Measurements from ENCODE around the gene XYLT2.

Gene XYLT2

DNA sequence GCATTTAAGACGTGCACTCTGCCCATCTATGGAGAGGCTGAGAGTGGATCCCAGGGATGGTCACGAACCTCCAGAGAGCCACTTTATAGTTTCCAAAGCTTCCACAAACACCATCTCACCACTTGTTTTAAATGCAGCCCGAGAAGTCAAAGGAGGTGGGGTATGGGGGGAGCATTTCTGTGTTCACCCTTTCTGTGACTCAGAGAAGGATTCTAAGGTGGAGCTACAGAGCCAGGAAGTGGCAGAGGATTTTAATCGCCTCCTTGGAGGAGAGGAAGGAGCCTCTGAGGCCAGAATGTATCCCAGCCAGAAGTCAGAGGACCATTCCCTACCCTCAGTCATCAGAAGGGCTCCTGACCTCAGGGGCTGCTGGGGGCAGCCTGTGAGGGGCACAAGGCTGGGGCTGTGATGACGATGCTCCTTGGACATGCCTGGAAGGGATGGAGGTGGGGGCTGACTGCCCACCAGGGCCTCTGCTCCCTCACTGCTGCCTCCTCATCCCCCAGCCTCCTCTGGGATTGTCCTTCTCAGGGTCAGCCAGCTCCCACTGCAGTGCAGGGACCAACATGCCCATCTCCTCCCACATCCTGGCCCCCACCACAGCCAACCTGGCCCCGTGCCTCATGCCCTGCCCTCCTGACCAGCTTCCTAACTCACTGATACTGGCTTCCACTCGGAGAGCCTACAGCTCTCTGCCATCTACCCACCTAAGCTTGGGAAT, 2.8 kb downstream of the XYLT2 start:
- no peak for DNase-seq (ENCODE audit: low read depth in 2 of 2)

DNA sequence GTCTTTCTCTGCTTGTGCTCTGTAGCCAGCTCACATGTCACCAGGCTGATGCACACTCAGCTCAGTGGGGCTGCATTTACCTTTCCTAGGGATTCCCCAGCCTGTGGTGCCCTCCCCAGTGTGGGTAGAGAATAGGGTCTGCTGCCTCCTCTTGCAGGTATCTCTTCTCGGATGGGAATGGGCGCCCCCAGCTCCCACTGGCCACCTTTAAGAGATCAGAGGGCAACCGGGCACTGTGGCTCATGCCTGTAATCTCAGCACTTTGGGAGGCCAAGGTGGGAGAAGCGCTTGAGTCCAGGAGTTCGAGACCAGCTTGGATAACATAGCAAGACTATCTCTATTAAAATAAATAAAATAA, 3.3 kb downstream of the XYLT2 start:
- DNase-seq (ENCODE audit: low read depth in 2 of 2), result no peak

DNA sequence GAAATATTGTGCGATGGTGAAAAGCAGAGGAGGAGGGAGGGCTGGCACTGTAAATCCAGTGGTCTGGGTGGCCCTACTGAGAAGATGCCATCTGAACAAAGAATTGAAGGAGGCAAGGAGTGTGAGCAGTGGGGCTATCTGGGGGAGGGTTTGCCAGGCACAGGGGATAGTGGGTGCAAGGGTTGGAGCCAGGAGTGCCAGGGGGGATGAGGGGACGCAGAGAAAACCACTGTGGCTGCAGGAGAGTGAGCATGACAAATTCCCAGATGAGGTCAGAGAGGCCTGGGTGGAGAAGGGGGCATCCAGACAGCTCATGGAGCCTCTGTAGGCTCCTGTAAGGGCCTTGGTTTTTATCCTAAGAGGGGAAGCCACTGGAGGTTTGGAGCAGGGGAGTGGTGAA, 4.8 kb downstream of the XYLT2 start:
- no peak for DNase-seq (ENCODE audit: low read depth in 2 of 2)

DNA sequence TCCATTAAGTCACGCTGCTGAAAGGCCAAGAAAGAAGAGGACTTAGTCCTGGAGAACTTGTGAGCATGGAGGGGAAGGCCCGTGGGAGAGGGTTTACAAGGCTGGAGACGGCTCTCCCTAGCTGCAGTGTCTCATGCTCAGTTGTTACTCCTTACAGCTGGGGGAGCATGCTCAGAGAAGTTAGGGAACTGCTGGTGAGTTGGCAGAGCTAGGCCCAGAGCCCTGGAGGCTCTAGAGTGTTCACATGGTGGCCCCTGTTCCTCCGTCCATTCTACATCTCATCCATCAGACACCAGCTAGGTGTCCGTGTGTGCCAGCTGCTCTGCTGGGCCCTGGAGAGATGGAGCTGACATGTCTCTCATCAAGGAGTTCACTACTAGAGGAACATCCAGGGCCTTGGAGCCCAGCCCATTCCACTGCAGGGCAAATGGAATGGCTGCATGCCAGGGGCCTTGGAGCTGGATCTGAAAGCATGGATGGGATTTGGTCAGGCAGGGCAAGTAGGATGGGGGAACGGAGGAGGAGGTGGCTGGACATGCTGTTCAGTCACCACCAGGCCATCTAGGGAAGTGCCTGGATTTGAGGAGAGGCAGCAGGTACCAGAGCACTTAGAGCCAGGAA, 6.3 kb downstream of the XYLT2 start:
- no peak for DNase-seq (ENCODE audit: low read depth in 2 of 2)

DNA sequence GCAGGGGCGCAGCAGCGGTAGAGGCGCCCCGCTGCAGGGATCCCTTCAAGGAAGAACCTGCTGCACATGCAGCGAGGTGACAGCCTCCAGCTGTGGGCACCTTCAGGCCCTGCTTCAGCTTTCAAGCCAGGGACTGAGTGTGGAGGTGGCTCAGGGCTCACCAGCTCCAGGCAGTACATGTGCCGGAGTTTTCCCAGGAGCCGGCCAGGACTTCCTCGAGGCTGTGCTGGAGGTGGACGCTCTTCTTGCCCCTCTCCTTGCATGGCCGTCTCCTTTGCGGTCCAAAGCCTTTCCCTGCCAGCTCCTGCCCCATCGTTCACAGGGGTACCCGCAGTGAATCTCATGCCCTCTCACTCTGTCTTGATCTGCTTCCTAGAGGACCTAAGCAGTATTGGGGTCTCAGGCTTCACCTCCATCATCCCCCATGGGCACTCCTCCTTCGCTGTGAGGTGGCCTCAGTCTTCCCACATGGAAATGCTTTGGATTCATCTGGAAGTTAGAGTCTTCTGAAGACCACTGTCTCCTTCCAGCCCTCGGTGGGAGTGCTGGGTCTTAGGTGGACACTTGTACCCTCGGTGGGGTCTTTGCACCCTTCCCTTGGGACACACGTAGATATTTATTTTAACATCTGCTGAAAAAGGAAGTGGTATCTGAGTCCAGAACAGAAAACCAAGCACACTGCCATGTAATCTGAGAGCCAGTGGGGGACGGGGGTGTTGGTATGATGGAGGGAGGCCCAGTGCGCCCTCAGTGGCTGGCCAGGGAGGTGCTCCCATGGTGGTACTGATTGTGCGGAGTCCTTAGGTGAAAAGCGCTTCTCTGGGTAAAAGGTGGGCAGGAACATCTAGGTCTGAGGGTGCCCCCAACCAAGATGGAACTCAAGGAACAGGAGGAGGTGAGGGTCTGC, 7.0 kb downstream of the XYLT2 start:
- no peak for DNase-seq (ENCODE audit: low read depth in 2 of 2)

DNA sequence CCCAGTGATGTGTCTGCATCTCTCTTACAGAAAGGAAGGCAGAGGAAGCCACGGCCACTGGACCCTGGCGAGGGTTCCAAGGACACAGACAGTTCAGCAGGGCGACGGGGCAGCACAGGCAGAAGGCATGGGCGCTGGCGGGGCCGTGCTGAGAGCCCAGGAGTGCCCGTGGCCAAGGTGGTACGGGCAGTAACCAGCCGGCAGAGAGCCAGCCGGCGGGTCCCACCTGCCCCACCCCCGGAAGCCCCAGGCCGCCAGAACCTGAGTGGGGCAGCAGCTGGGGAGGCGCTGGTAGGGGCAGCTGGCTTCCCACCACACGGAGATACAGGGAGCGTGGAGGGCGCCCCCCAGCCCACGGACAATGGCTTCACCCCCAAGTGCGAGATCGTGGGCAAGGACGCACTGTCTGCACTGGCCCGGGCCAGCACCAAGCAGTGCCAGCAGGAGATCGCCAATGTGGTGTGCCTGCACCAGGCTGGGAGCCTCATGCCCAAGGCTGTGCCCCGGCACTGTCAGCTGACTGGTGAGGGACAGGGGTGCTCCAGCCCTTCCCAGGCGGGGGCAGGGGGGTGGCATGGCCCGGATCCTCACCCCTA, 7.8 kb downstream of the XYLT2 start:
- no peak for DNase-seq (ENCODE audit: low read depth in 2 of 2)

DNA sequence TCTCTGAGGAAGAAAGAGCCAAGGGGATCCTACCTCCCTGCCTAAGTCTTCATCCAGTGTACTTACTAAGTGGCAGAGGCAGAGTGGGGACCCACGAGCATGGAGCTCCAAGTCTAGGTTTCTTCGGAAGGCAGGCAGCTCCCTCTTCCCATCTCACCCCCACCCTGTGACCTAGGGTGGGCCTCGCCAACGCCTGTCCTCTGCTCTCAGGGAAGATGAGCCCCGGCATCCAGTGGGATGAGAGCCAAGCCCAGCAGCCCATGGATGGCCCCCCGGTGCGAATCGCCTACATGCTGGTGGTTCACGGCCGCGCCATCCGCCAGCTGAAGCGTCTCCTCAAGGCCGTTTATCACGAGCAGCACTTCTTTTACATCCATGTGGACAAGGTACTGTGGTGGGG, 8.3 kb downstream of the XYLT2 start:
- DNase-seq (ENCODE audit: low read depth in 2 of 2), result no peak

DNA sequence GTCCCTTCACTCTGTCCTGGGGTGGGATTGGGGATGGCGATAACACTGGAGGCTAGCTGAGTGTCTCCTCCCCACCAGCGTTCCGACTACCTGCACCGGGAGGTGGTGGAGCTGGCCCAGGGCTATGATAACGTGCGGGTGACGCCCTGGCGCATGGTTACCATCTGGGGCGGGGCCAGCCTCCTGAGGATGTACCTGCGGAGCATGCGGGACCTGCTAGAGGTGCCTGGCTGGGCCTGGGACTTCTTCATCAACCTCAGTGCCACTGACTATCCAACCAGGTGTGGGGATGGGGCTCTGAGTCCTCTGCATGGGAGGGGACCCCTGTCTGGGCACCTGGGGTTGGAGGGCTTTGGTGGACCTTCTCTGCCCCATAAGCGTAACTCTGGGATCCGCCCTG, 8.8 kb downstream of the XYLT2 start:
- DNase-seq (ENCODE audit: low read depth in 2 of 2), result no peak

DNA sequence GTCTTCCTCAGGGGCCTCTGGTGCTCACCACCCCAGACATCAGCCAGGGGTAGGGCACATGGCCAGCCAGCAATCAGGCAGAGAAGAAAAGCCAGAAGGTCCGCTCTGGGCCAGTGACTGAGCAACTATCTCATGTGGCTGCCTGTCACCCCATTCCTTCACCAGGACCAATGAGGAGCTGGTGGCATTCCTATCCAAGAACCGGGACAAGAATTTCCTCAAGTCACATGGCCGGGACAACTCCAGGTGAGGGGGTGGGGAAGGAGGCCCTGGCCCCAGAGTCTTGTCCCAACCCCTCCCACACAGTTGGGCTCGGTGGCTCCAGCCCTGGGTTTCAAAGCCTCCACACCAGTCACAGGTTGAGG, 9.4 kb downstream of the XYLT2 start:
- DNase-seq (ENCODE audit: low read depth in 2 of 2), result no peak

DNA sequence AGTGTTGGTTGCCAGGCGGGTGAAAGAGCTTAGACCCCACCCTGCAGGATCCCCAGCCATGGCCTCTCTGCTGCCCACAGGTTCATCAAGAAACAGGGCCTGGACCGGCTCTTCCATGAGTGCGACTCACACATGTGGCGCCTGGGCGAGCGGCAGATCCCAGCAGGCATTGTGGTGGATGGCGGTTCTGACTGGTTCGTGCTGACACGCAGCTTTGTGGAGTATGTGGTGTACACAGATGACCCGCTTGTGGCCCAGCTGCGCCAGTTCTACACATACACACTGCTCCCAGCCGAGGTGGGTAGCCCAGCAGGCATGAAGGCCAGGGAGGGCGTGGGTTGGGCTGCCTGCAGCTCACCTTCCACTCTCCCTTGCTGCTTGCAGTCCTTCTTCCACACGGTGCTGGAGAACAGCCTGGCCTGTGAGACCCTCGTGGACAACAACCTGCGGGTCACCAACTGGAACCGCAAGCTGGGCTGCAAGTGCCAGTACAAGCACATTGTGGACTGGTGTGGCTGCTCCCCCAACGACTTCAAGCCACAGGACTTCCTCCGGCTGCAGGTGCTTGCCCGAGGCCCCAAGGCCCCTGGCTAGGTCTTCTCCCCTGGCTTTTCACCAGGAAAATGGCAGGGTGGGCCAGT, 9.9 kb downstream of the XYLT2 start:
- DNase-seq (ENCODE audit: low read depth in 2 of 2), result no peak

DNA sequence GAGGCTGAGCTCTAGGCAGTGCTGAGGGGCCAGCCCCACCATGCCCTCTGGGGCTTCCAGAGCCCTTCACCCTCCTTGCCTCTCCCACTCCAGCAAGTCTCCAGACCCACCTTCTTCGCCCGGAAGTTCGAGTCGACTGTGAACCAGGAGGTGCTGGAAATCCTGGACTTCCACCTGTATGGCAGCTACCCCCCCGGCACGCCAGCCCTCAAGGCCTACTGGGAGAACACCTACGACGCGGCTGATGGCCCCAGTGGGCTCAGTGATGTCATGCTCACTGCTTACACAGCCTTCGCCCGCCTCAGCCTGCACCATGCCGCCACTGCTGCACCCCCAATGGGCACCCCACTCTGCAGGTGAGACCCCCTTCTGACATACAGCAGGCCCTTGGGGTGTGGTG, 10.5 kb downstream of the XYLT2 start:
- DNase-seq (ENCODE audit: low read depth in 2 of 2), result no peak

DNA sequence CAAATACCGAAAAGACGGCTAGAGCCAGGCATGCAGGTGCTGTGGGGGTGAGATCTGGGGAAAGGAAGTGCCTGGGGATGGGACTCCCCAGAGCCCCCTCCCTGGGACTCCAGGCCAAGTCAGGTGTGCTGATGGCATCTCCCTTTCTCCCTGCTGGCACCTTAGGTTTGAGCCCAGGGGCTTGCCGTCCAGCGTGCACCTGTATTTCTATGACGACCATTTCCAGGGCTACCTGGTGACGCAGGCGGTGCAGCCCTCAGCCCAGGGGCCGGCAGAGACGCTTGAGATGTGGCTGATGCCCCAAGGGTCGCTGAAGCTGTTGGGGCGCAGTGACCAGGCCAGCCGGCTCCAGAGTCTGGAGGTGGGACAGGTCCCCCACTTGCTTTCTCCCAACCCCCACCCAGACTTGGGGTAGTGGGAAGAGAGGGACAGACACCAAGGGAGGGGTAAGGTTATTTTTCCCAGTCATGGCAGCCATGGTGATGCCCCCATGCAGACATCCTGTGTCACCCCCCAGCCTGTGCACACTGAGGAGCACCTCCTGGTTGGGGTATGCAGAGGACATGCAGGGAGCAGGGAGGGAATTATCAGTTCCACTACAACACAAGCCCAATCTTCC, 11.1 kb downstream of the XYLT2 start:
- no peak for DNase-seq (ENCODE audit: low read depth in 2 of 2)

DNA sequence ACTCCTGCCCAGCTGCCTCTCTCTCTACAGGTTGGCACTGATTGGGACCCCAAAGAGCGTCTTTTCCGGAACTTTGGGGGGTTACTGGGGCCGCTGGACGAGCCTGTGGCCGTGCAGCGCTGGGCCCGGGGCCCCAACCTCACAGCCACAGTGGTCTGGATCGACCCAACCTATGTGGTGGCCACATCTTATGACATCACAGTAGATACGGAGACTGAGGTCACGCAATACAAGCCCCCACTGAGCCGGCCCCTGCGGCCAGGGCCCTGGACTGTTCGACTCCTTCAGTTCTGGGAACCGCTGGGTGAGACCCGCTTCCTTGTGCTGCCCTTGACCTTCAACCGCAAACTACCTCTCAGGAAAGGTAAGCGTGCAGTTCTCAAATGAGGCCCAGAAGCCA, 12.3 kb downstream of the XYLT2 start:
- DNase-seq (ENCODE audit: low read depth in 2 of 2), result no peak

DNA sequence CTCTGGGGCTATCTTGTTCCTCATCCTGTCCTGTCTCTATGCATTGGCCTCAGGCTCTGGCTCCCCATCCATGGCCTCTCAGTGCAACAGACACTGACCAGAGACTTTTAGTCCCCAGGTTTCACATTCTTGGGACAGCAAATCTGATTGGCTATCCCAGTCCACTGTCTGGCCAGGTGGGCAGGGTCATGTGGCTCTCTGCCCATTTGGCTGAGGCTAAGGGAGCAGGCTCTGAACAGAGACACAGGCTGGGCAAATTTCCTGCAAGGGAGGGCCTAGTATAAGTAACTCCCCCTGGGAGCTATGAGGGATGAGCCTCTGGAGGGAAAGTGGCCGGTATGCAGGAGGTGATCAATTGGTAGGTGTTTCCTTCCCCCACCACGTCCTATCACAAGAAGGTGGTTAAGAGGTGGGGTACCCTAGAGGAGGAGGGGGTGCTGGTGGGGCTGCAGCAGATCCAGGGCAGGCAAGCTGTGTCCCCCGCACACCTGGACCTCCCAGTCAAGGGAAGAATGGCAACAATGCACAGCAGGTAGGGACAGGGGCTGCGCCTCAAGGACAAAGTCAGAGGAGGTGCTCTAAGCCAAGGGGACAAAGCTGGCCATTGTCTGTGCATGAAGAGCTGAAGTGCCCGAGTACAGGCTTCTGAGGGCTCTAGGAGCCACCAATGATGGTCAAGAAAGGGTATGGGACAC, 13.2 kb downstream of the XYLT2 start:
- DNase-seq (ENCODE audit: low read depth in 2 of 2), result no peak

DNA sequence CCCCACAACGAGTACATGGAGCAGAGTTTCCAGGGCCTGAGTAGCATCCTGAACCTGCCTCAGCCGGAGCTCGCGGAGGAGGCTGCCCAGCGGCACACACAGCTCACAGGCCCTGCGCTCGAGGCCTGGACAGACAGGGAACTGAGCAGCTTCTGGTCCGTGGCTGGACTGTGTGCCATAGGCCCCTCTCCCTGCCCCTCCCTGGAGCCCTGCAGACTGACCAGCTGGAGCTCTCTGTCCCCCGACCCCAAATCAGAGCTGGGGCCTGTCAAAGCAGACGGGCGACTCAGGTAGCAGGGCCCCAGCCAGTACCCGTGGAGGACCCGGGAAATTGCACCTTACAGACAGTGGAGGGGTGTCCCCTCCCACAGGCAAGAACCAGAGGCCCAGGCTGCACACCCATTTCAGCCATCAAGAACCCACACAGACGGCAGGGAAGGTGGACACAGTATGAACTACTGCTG, 14.1 kb downstream of the XYLT2 start:
- DNase-seq (ENCODE audit: low read depth in 2 of 2), result no peak

DNA sequence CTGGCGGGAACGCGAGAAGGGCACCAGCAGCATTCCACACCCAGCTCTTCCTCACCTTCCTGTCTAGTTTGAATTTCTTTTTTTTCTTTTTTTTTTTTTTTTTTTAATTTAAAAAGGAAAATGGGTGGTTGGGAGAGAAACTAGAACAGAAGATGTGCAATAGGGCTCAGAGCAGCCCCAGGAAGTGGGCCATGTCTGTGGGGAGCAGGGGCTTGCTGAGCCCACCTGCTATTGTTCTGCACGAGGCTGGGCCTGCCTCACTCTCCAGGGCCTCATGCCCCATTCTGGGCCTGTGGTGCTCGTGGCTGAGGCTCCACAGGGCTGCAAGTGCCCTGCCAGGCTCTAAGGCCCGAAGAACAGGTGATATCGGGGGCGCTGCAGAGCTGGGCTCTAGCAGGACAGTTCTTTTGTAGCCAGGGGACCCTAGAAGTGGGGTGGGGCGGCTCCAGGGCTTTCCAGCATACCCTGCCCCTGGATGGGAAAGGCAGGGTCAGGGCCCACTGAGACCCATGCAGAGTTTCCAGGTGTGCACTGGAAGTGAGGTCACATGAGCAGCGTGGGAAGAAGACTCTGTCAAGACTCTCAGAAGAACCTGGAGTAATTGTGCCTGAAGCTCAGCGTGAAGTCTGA, 14.7 kb downstream of the XYLT2 start:
- no peak for DNase-seq (ENCODE audit: low read depth in 2 of 2)

DNA sequence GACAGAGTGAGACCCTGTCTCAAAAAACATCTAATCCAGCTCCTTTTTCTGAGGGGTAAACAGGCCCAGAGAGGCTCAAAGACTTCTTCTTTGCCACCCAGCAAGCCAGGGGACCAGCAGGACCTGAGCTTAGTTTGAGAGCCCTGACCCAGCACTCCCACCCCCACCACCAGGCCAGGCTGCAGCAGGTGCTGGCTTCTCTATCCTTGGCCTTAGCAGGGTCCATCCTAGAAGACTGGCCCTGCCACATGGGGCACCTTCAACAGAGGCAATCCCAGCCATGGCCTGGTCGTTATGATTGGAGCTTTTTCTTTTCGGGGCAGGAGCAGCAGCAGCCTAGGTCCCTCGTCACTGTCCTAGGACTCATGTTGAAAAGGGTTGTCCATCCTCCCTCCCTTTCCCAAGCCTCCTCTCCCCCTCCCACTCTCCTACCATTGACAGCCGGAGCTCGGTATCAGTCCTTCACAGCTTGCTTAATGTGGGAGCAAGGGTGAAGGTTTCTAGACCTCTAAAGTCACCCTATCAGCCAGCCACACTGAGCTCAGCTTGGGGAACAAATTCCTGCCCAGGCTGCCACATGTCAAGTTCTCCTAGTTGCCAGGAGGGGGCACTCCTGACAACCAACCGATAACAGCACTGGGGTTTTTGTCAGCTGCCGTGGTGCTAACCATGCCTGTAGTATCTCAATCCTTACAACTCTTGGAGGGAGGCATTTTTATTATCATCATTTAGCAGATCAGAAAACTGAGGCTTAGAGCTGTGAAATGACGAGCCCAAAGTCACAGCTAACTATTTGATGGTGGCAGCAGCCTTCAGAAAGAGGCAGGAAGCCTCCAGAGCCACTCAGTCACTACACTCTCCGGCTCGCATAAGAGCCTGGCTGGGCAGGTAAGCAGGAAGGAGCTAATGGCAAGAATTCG, 15.9 kb downstream of the XYLT2 start:
- peak; percentile 37 for DNase-seq (ENCODE audit: low read depth in 2 of 2)

DNA sequence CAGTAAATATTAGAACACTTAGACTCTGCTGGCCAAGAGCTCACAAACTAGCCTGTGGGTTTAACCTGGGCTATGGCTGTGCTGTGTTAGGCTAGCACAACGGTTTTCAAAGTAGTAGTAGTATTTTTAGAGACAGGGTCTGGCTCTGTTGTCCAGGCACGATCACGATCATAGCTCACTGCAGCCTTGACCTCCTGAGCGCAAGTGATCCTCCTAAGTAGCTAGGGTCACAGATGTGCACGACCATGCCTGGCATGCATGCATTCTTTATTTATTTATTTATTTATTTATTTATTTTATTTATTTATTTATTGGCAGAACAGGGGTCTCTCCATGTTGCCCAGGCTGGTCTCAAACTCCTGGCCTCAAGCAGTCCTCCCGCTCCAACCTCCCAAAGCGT, 16.7 kb downstream of the XYLT2 start:
- no peak for DNase-seq (ENCODE audit: low read depth in 2 of 2)
